ENCODE results near the gene IL18RAP.

IL18RAP gene

DNA sequence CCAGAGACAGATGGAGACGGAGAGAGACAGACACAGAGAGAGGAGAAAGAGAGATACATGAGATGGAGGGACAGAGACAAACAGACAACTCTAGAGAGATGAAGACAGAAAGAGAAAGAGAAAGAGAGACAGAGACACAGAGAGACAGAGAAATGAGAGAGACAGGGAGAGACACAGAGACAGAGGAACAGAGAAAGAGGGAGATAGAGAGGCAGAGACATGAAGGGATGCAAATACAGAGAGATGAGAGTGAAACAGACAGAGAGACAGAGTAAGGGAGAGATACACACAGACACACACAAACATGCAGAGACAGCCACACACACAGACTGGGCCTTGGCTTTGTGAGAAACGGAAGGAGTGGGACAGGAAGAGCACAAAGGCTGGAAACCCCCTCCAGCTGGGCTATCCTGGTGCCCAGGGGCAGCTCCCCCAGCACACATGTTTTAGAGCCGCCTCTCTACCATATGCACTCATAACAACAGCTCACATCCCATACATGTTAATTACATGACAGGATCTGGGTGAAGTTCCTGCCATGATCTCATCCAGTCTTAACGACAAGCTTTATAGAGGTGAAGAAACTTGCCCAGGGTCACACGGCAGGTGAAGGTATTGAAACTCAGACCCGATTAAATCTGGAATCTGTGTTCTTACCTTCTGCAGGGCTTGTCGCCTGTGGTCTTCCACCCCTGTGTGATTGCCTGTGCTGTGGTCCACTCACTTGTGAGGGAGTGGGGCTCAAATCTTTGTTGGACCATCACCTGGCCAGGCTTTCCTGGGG lies 35.0 kb upstream of the IL18RAP start:
- FAIRE-seq = no peak
- no peak for DNase-seq (ENCODE audit: insufficient read length, low spot score)
- TF ChIP-seq, protein P1, sequence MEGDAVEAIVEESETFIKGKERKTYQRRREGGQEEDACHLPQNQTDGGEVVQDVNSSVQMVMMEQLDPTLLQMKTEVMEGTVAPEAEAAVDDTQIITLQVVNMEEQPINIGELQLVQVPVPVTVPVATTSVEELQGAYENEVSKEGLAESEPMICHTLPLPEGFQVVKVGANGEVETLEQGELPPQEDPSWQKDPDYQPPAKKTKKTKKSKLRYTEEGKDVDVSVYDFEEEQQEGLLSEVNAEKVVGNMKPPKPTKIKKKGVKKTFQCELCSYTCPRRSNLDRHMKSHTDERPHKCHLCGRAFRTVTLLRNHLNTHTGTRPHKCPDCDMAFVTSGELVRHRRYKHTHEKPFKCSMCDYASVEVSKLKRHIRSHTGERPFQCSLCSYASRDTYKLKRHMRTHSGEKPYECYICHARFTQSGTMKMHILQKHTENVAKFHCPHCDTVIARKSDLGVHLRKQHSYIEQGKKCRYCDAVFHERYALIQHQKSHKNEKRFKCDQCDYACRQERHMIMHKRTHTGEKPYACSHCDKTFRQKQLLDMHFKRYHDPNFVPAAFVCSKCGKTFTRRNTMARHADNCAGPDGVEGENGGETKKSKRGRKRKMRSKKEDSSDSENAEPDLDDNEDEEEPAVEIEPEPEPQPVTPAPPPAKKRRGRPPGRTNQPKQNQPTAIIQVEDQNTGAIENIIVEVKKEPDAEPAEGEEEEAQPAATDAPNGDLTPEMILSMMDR (IDR thresholded peaks at IDR 0.05; ENCODE audit: insufficient read depth, missing control alignments) = no peak

DNA sequence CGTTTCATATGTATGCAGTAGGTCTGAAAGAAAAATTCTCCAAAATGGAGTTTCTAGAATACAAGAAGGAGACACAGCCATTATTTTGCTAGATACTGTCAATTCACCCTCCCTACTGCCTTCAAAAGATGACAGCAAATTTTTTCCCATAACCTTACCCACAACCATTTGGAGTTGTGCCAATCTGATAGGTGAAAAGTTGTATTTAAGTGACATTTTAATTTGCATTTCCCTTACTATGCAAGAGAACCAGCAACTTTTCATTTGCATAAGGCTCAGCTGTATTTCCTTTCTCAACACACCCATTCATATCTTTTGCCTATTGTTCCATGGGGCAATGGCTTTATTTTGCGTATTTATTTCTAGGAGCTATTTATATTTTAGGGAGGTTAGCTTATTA lies 31.4 kb upstream of the IL18RAP start:
- TF ChIP-seq, protein P1 (IDR thresholded peaks at IDR 0.05; ENCODE audit: insufficient read depth, missing control alignments) = no peak
- no peak for DNase-seq (ENCODE audit: insufficient read length, low spot score)
- FAIRE-seq = no peak

DNA sequence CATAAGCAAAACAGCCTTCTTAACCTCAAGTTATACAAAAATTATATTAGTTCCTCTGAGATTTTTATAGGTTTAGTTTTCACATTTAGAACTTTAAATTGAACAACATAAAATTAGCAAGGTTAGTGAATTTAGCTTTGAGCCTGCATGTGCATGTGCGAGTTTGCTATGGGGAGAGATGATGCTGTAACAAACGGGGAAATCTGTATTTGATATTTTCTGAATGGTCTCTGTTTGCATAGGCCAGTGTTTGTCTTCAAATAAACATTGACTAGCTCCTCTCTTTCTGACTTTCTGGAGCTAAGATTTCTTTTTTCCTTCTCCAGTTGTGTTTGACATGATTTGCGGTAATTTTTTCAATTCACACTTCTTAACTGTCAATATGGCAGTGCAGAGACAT lies 30.9 kb upstream of the IL18RAP start:
- no peak for DNase-seq (ENCODE audit: insufficient read length, low spot score)
- no peak for FAIRE-seq
- TF ChIP-seq, protein P1 (IDR thresholded peaks at IDR 0.05; ENCODE audit: insufficient read depth, missing control alignments) = no peak

DNA sequence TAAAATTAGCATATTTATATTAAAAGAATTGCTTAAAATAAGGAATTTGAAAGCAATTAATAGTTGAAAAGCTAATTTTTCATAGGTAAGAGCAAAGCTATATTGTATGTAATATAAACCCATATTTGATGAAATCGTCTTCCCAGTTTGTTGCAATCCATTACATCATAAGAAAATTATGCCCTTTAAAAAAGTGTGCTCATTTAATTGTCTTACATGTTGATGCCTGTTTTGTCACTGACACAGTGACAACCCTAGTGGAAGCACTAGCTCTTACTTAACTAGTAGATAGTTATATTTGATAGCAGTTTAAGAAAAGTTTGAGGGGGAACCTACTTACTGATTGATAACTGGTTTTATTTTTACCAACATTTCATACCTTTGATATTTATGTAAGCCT lies 30.0 kb upstream of the IL18RAP start:
- DNase-seq (ENCODE audit: insufficient read length, low spot score) (no peak), FAIRE-seq (no peak)
- TF ChIP-seq, protein P1 (IDR thresholded peaks at IDR 0.05; ENCODE audit: insufficient read depth, missing control alignments) = no peak

GRCh38 chr2:102396012-102396411 lies 26.9 kb upstream of the IL18RAP start:
- FAIRE-seq (no peak), DNase-seq (ENCODE audit: insufficient read length, low spot score) (no peak)
- TF ChIP-seq, protein P1 (IDR thresholded peaks at IDR 0.05; ENCODE audit: insufficient read depth, missing control alignments) = no peak

DNA sequence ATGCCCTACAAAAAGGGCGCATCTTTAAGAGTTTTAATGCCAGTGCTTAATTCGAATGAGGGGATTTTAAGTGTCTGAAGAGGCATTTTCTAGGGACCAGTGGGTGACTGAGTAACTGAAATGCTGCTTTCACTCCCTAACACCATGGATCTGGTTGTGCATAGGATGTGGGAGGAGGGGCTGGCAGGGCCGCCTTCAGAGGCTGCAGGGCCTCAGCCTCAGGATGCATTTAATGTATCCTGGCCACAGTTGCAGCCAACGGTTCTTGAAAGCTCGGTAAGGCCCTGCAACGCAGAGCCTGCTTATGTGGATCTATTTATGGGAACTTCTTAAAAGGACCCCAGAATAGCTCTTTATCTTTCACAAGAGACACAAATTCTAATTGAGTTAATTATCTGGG lies 25.8 kb upstream of the IL18RAP start:
- no peak for DNase-seq (ENCODE audit: insufficient read length, low spot score)
- no peak for FAIRE-seq
- TF ChIP-seq, protein P1 (IDR thresholded peaks at IDR 0.05; ENCODE audit: insufficient read depth, missing control alignments) = no peak

DNA sequence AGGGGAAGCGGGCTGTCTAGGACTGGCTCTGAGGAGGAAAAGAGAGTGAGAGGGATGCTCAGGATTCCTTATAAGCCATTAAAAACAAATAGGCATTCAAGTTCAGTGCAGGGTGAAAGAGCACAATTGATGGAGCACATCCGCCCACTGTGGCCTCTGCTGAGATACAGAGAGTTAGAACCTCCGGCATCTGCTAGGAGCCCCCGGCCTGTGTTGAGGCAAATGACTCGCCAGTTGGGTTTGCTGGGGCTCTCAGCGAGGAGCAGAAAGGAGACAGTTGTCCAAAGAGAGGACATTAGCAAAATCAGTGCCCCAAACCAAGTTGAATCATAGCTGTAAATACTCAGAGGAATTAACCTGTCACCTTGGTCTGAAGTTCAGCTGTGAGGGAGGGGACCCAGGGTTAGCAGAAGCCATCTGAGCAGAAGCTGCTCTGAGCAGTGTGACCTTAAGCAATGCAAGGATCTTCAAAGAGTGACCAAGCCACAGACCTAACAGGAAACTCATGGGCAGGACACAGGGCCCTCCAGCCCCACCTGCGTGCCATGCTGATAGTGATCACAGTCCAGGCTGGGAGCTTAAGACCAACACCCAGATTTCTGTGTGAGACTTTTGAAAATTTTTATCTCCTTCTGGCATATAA lies 23.3 kb upstream of the IL18RAP start:
- TF ChIP-seq, protein P1 (IDR thresholded peaks at IDR 0.05; ENCODE audit: insufficient read depth, missing control alignments) = no peak
- no peak for DNase-seq (ENCODE audit: insufficient read length, low spot score)
- FAIRE-seq = no peak

Data from D721Med (cell line).